Upper lobe of left lung (tissue), 6 donors: Measurements from ENCODE around the gene PDE4B. TPM values are rescaled to one million over a fixed set of nuclear protein-coding genes. Genes with fewer than 3 reads are reported as not detected.

Experiments
- ATAC-seq, 2 donors: fragments of 200-7000 bp; cut with Tn5 transposase; one replicate each; pipeline ENCODE4 v1.9.1; 2022; ENCODE audit warnings: mild to moderate bottlenecking in 2 of 2, moderate library complexity in 2 of 2; ENCODE audit not compliant: low FRiP score in 2 of 2
- DNase-seq, 2 donors: peaks; one replicate each; pipeline ENCODE4 v3.0.0-alpha.2; 2019 to 2020
- H3K27ac ChIP-seq, 4 donors: fragments of 200-600 bp; sonication (generic); one replicate each; pipeline ENCODE4 v1.5.1; 2016 to 2019
- H3K27me3 ChIP-seq, 4 donors: fragments of 200-600 bp; sonication (generic); one replicate each; pipeline ENCODE4 v1.5.1; 2017 to 2019
- H3K36me3 ChIP-seq, 4 donors: fragments of 200-600 bp; sonication (generic); one replicate each; pipeline ENCODE4 v1.5.1; 2016 to 2019
- H3K4me1 ChIP-seq, 4 donors: fragments of 200-600 bp; sonication (generic); one replicate each; pipeline ENCODE4 v1.5.1; 2018 to 2019
- H3K4me3 ChIP-seq, 4 donors: fragments of 200-600 bp; sonication (generic); one replicate each; pipeline ENCODE4 v1.5.1; 2017 to 2019; ENCODE audit warnings: mild to moderate bottlenecking in 2 of 4, moderate library complexity in 1 of 4
- H3K9me3 ChIP-seq, 4 donors: fragments of 200-600 bp; sonication (generic); one replicate each; pipeline ENCODE4 v1.5.1; 2018 to 2019
- EP300 ChIP-seq, 4 donors: sonication (generic); formaldehyde crosslinking; IDR thresholded peaks; one replicate each; pipeline ENCODE4 v1.5.1; 2017; ENCODE audit warnings: antibody characterized with exemption in 4 of 4, control low read depth in 2 of 4
- POLR2A ChIP-seq, 4 donors: fragments of 450-650 bp; IDR thresholded peaks; one replicate each; pipeline ENCODE4 v1.5.1; 2016 to 2017; ENCODE audit warnings: antibody characterized with exemption in 4 of 4, mild to moderate bottlenecking in 2 of 4
- POLR2AphosphoS5 ChIP-seq, 2 donors: sonication (generic); formaldehyde crosslinking; IDR thresholded peaks; one replicate each; pipeline ENCODE4 v1.5.1; 2017; ENCODE audit warnings: antibody characterized with exemption in 2 of 2
- WGBS, 2 donors: methylation state at CpG; one replicate each; pipeline ENCODE4 v1.1.5; 2017 to 2018; 5-methylcytosine and 5-hydroxymethylcytosine counted together
- total RNA-seq, 6 donors: library from RNA; depleted of rRNA in 4 of 6; stranded (reverse); fragments of >200 nt in 4 of 6; gene quantifications; one replicate each; pipeline versions ENCODE4 v1.1.0 to v1.2.1, GENCODE V29; 2016 to 2021
- TF ChIP-seq, protein P1 (sequence below), 6 experiments: fragments of 450-650 bp in 4 of 6; fragments of 200-600 bp in 2 of 6; sonication (generic) in 2 of 6; IDR thresholded peaks; one replicate each; pipeline ENCODE4 v1.5.1; 2016 to 2019; ENCODE audit warnings: antibody characterized with exemption in 6 of 6
- donor health status: DM: no; HTN: no; CAD: no; lungs with moderate emphysema.
- donor health status: DM: no; HTN: yes; CAD: no; lungs with severe emphysema.

The PDE4B gene
- total RNA-seq, 6 donors from 2014 or later = 8.1 to 61.6 (median 15.9) TPM

- WGBS, 2 donors = 58 to 60% methylated on average over 3 of the region's 3 CpGs
- Histone ChIP-seq H3K4me1 (peaks cover 23 to 52% (median 46%) of the 10 kb centered on the region in 4 donors), H3K27ac (peak overlapping the region in 2 of 4 donors; percentile 27 to 86), H3K36me3 (no peaks in the 10 kb centered on the region), H3K9me3 (no peaks in the 10 kb centered on the region), H3K27me3 (no peaks in the 10 kb centered on the region), H3K4me3 (no peak overlapping the region)
- DNase-seq = no peak
- ATAC-seq = peak in 1 of 2 donors; percentile 46
- TF ChIP-seq POLR2AphosphoS5 (IDR thresholded peaks at IDR 0.05) = no peak
- TF ChIP-seq, protein P1, sequence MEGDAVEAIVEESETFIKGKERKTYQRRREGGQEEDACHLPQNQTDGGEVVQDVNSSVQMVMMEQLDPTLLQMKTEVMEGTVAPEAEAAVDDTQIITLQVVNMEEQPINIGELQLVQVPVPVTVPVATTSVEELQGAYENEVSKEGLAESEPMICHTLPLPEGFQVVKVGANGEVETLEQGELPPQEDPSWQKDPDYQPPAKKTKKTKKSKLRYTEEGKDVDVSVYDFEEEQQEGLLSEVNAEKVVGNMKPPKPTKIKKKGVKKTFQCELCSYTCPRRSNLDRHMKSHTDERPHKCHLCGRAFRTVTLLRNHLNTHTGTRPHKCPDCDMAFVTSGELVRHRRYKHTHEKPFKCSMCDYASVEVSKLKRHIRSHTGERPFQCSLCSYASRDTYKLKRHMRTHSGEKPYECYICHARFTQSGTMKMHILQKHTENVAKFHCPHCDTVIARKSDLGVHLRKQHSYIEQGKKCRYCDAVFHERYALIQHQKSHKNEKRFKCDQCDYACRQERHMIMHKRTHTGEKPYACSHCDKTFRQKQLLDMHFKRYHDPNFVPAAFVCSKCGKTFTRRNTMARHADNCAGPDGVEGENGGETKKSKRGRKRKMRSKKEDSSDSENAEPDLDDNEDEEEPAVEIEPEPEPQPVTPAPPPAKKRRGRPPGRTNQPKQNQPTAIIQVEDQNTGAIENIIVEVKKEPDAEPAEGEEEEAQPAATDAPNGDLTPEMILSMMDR (IDR thresholded peaks at IDR 0.05) = no peak
- no peak for TF ChIP-seq EP300 (IDR thresholded peaks at IDR 0.05)
- no peak for TF ChIP-seq POLR2A (IDR thresholded peaks at IDR 0.05)
These were observed 556.5 kb downstream of the PDE4B start for GRCh38 chr1:66349242-66349641.

- Histone ChIP-seq H3K9me3 (no peaks in the 10 kb centered on the region), H3K27me3 (no peaks in the 10 kb centered on the region), H3K4me3 (no peak overlapping the region), H3K27ac (peak overlapping the region; percentile 23 to 86 (median 46)), H3K4me1 (peaks cover 22 to 54% (median 51%) of the 10 kb centered on the region in 4 donors), H3K36me3 (no peaks in the 10 kb centered on the region)
- WGBS, 2 donors = 41 to 68% methylated on average over 6 of the region's 6 CpGs
- no peak for TF ChIP-seq POLR2A (IDR thresholded peaks at IDR 0.05)
- peak in 1 of 2 donors; percentile 52 for TF ChIP-seq POLR2AphosphoS5 (IDR thresholded peaks at IDR 0.05)
- DNase-seq (peak in 1 of 2 donors; percentile 66), ATAC-seq (peak in 1 of 2 donors; percentile 61)
These were observed 557.4 kb downstream of the PDE4B start for GRCh38 chr1:66350001-66350547.

DNA sequence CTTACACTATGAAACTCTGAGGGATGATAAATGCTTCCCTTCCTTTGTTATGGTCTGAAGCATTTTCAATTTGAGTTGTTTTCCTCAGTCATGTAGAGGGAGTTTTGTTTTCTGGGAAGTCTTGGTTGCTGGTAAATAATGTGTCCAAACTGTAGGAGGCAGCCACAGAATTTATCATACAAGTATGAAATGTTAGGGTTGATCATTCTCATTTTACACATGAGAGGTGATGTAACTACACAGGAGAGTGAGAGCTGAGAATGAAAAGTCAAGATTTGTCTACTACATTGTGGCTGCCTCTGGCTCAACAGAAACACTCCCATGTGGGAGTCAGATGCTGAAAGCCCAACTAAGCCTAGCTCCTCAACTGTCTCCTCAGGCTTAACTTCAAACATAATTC lies 558.8 kb downstream of the PDE4B start:
- peaks cover 22 to 54% (median 51%) of the 10 kb centered on the region in 4 donors for H3K4me1 ChIP-seq
- H3K4me3 ChIP-seq = no peak overlapping the region
- TF ChIP-seq POLR2A (IDR thresholded peaks at IDR 0.05) = no peak
- no peak for TF ChIP-seq POLR2AphosphoS5 (IDR thresholded peaks at IDR 0.05)
- TF ChIP-seq EP300 (IDR thresholded peaks at IDR 0.05) = no peak
- TF ChIP-seq, protein P1 (IDR thresholded peaks at IDR 0.05) = no peak
- H3K9me3 ChIP-seq = no peaks in the 10 kb centered on the region
- no peaks in the 10 kb centered on the region for H3K27me3 ChIP-seq
- ATAC-seq = peak in 1 of 2 donors; percentile 73
- no peaks in the 10 kb centered on the region for H3K36me3 ChIP-seq
- H3K27ac ChIP-seq = peak overlapping the region; percentile 19 to 86 (median 56)
- no peak for DNase-seq

GRCh38 chr1:66351913-66352312 lies 559.2 kb downstream of the PDE4B start:
- peaks cover 0 to 4% (median 0%) of the 10 kb centered on the region in 4 donors for H3K36me3 ChIP-seq
- H3K27ac ChIP-seq = peak overlapping the region; percentile 19 to 86 (median 56)
- peak in 1 of 2 donors; percentile 31 for ATAC-seq
- 92 to 96% methylated on average over 3 of the region's 3 CpGs for WGBS, 2 donors
- peaks cover 22 to 54% (median 51%) of the 10 kb centered on the region in 4 donors for H3K4me1 ChIP-seq
- TF ChIP-seq EP300 (IDR thresholded peaks at IDR 0.05) (no peak), POLR2AphosphoS5 (IDR thresholded peaks at IDR 0.05) (no peak), POLR2A (IDR thresholded peaks at IDR 0.05) (no peak)
- TF ChIP-seq, protein P1 (IDR thresholded peaks at IDR 0.05) = no peak
- no peaks in the 10 kb centered on the region for H3K27me3 ChIP-seq
- H3K4me3 ChIP-seq = no peak overlapping the region
- no peaks in the 10 kb centered on the region for H3K9me3 ChIP-seq
- DNase-seq = no peak

GRCh38 chr1:66352792-66353191 lies 560.1 kb downstream of the PDE4B start:
- Histone ChIP-seq H3K36me3 (peaks cover 0 to 9% (median 0%) of the 10 kb centered on the region in 4 donors), H3K4me1 (peaks cover 22 to 53% (median 51%) of the 10 kb centered on the region in 4 donors), H3K27ac (peak overlapping the region in 2 of 4 donors; percentile 40 to 86), H3K4me3 (no peak overlapping the region), H3K27me3 (no peaks in the 10 kb centered on the region), H3K9me3 (no peaks in the 10 kb centered on the region)
- TF ChIP-seq EP300 (IDR thresholded peaks at IDR 0.05) (no peak), POLR2AphosphoS5 (IDR thresholded peaks at IDR 0.05) (no peak), POLR2A (IDR thresholded peaks at IDR 0.05) (no peak)
- TF ChIP-seq, protein P1 (IDR thresholded peaks at IDR 0.05) = no peak
- WGBS, 2 donors = 78% methylated on average over 2 of the region's 2 CpGs
- DNase-seq = no peak
- no peak for ATAC-seq
